Cardiac muscle cell (in vitro differentiated cells and primary cell): ENCODE measurements around the gene NR6A1. TPM values are rescaled to one million over a fixed set of nuclear protein-coding genes. Genes with fewer than 3 reads are reported as not detected.
"Not testable (repeated sequence)": the region's sequence is repeated elsewhere in the genome, so short reads cannot be mapped to it uniquely, and the experiment has no call there.

Experiments used
- DNase-seq, 2 donors: peaks; one replicate each; pipeline versions ENCODE4 v3.0.0 to v3.0.0-alpha.2; 2010 to 2017; ENCODE audit warnings: low read depth in 1 of 2, low spot score in 1 of 2
- H3K27ac ChIP-seq: fragments of 200-600 bp; sonication (generic); 2 replicates; pipeline ENCODE4 v1.5.1; 2016
- H3K27me3 ChIP-seq: fragments of 200-600 bp; sonication (generic); 2 replicates; pipeline ENCODE4 v1.6.0; 2016; ENCODE audit warnings: control low read depth
- H3K36me3 ChIP-seq: fragments of 200-600 bp; sonication (generic); 2 replicates; pipeline ENCODE4 v1.5.1; 2016; ENCODE audit warnings: control low read depth
- H3K4me1 ChIP-seq: fragments of 200-600 bp; sonication (generic); 2 replicates; pipeline ENCODE4 v1.8.1; 2017; ENCODE audit warnings: low read depth, mild to moderate bottlenecking, mixed run types
- H3K4me3 ChIP-seq: fragments of 200-600 bp; sonication (generic); 2 replicates; pipeline ENCODE4 v1.5.1; 2016; ENCODE audit warnings: mild to moderate bottlenecking
- H3K9me3 ChIP-seq: fragments of 200-600 bp; sonication (generic); 2 replicates; pipeline ENCODE4 v1.5.1; 2017; ENCODE audit warnings: low read depth, mild to moderate bottlenecking, control low read depth
- polyA plus RNA-seq: library from polyadenylated mRNA; unstranded; fragments of >200 nt; fragmentation: Nextera tagmentation; extraction: Ambion mirVana; gene quantifications from 2 replicates; pipeline ENCODE4 v1.2.1, GENCODE V29; 2016
- total RNA-seq: library from RNA; depleted of rRNA; stranded (reverse); fragments of >200 nt; gene quantifications from 2 replicates; pipeline ENCODE4 v1.2.3, GENCODE V29; 2016
- TF ChIP-seq, protein P1 (sequence below): IDR thresholded peaks from 2 replicates; pipeline ENCODE4 v1.5.1; 2012; ENCODE audit warnings: low read depth, mild to moderate bottlenecking, low read length

NR6A1 gene
- total and polyA plus RNA-seq, 2 experiments from 2014 or later, result 3.2 to 19.8 TPM

DNA sequence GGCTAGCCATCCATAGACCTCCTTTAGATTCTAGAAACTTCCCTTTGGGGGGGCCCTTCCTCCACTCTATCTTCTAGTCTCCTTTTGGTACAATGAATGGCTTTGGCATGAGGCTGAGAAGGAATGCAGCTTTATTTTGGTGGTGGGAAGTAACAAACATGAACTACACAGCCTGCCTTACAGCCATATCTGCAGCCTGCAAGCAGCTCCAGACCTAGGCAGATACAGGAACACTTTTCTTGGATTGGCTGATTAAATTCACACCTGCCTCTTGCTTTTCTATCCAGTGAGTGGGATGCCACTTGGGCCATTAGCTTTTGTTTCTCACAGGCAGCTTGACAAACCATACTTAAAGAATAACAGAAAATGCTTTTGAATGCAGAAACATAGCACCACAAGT lies 28.2 kb downstream of the NR6A1 start:
- Histone ChIP-seq H3K36me3 (no peaks in the 10 kb centered on the region), H3K4me3 (no peak overlapping the region), H3K4me1 (peaks cover 11% of the 10 kb centered on the region), H3K27me3 (no peaks in the 10 kb centered on the region), H3K9me3 (no peaks in the 10 kb centered on the region), H3K27ac (peak overlapping the region; percentile 53)
- no peak for DNase-seq
- TF ChIP-seq, protein P1, sequence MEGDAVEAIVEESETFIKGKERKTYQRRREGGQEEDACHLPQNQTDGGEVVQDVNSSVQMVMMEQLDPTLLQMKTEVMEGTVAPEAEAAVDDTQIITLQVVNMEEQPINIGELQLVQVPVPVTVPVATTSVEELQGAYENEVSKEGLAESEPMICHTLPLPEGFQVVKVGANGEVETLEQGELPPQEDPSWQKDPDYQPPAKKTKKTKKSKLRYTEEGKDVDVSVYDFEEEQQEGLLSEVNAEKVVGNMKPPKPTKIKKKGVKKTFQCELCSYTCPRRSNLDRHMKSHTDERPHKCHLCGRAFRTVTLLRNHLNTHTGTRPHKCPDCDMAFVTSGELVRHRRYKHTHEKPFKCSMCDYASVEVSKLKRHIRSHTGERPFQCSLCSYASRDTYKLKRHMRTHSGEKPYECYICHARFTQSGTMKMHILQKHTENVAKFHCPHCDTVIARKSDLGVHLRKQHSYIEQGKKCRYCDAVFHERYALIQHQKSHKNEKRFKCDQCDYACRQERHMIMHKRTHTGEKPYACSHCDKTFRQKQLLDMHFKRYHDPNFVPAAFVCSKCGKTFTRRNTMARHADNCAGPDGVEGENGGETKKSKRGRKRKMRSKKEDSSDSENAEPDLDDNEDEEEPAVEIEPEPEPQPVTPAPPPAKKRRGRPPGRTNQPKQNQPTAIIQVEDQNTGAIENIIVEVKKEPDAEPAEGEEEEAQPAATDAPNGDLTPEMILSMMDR, result no peak

DNA sequence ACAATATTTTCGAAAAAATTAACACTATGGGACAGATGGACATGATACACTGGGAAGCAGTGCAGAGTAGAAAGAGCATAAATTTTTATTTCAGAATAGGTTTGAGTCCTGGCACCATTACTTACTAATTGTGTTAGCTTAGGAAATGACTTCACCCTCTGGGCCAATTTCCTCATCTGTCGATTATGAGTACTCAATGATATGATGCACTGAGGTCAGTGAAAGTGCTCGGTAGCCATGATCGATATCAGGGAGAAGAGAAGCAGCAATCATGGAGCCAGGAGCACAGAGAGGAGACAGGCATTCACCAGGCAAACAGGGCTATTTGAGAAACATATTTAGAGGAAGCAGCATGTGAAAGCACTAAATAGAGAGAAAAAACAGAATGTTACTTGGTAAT lies 29.4 kb downstream of the NR6A1 start:
- no peaks in the 10 kb centered on the region for H3K9me3 ChIP-seq
- no peak overlapping the region for H3K4me3 ChIP-seq
- no peaks in the 10 kb centered on the region for H3K36me3 ChIP-seq
- TF ChIP-seq, protein P1, result no peak
- H3K4me1 ChIP-seq, result peaks cover 11% of the 10 kb centered on the region
- H3K27ac ChIP-seq, result no peak overlapping the region
- no peaks in the 10 kb centered on the region for H3K27me3 ChIP-seq
- DNase-seq, result no peak

DNA sequence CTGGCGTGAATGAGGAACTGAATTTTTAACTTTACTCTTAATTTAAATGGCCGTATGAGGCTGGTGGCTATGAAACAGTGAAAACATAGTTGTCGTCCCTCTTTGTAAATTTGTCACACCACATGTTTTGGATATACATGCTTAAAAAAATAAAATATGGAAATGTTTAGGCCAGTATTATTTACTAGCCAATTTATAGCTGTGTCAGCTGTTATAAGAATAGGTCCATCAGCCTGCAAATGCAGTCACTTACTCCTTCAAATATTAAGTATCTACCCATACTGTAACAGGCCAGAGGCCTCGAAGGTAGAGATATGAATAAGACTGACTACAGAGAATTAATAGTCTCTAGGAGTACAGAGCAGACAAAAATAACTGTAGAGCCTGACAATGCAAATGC lies 30.0 kb downstream of the NR6A1 start:
- Histone ChIP-seq H3K27ac (peak overlapping the region; percentile 10), H3K9me3 (no peaks in the 10 kb centered on the region), H3K4me1 (peaks cover 11% of the 10 kb centered on the region), H3K36me3 (no peaks in the 10 kb centered on the region), H3K4me3 (no peak overlapping the region), H3K27me3 (no peaks in the 10 kb centered on the region)
- TF ChIP-seq, protein P1, result no peak
- DNase-seq, result no peak

DNA sequence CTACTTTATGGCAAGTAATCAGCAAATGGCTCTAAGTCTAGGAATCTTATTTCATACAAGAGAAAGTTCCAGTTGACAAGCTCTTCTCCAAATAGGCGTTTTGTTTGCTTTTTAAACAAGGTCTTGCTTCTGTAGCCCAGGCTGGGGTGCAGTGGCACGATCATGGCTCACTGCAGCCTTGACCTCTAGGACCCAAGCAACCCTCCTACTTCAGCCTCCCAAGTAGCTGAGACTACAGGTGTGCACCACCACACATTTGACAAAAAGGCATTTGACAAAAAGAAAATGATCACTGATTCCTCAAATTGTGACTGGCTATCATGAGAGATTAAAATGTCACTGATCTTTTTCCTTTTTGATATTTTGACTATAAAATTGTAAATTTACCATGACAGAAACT lies 31.8 kb downstream of the NR6A1 start:
- peaks cover 13% of the 10 kb centered on the region for H3K4me1 ChIP-seq
- no peaks in the 10 kb centered on the region for H3K27me3 ChIP-seq
- no peak overlapping the region for H3K4me3 ChIP-seq
- DNase-seq, result no peak
- H3K9me3 ChIP-seq, result no peaks in the 10 kb centered on the region
- TF ChIP-seq, protein P1, result no peak
- no peak overlapping the region for H3K27ac ChIP-seq
- no peaks in the 10 kb centered on the region for H3K36me3 ChIP-seq

DNA sequence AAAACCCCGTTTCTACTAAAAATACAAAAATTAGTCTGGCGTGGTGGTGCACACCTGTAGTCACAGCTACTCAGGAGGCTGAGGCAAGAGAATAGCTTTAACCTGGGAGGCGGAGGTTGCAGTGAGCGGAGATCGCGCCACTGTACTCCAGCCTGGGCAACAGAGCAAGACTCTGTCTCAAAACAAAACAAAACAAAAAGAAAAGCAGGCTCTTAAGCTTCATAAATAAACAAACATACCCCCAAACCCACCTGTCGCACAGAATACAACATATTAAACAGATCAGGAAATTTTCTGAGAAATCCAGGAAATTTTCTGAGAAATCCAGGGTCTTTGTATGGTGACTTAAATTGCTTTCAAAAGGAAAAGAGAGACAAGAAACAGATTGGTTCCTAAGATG lies 33.0 kb downstream of the NR6A1 start:
- H3K36me3 ChIP-seq, H3K27ac ChIP-seq, DNase-seq, H3K4me3 ChIP-seq, H3K27me3 ChIP-seq, H3K9me3 ChIP-seq: not testable (repeated sequence)
- peaks cover 19% of the 10 kb centered on the region for H3K4me1 ChIP-seq

GRCh38 chr9:124735121-124735520 lies 36.0 kb downstream of the NR6A1 start:
- Histone ChIP-seq H3K4me3 (no peak overlapping the region), H3K27me3 (no peaks in the 10 kb centered on the region), H3K9me3 (no peaks in the 10 kb centered on the region), H3K36me3 (peaks cover 9% of the 10 kb centered on the region), H3K4me1 (peaks cover 12% of the 10 kb centered on the region), H3K27ac (peak overlapping the region; percentile 56)
- peak; percentile 56 to 63 for DNase-seq
- TF ChIP-seq, protein P1, result no peak

DNA sequence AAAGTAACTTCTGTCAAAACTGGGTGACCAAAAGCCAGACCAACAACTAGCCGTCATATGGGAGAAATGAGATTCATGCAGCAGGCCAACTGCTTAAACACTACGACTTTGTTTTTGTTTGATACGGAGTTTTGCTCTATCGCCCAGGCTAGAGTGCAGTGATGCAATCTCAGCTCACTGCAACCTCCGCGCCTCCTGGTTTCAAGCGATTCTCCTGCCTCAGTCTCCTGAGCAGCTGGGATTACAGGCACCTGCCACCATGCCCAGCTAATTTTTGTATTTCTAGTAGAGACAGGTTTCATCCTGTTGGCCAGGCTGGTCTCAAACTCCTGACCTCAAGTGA lies 36.4 kb downstream of the NR6A1 start:
- not testable (repeated sequence) for H3K4me3 ChIP-seq, H3K9me3 ChIP-seq, H3K27me3 ChIP-seq, H3K36me3 ChIP-seq, DNase-seq
- Histone ChIP-seq H3K27ac (peak overlapping the region; percentile 56), H3K4me1 (peaks cover 12% of the 10 kb centered on the region)
